GM19467 (cell line): ENCODE data around the gene EZH1.
"Not testable (repeated sequence)": the region's sequence is repeated elsewhere in the genome, so short reads cannot be mapped to it uniquely, and the experiment has no call there.

Experiments
- ATAC-seq: cut with Tn5 transposase; IDR thresholded peaks from one replicate; pipeline ENCODE4 v1.9.1; 2021; ENCODE audit warnings: mild to moderate bottlenecking, moderate library complexity; ENCODE audit not compliant: unreplicated experiment

The EZH1 gene

GRCh38 chr17:42773290-42774035 lies 28.6 kb upstream of the EZH1 start, which contains the start of gene VPS25:
TSS of gene VPS25 (plus strand) at chr17:42773449. CDS start at chr17:42773476, 27 bp downstream.
- ATAC-seq, result peak; percentile 74

- ATAC-seq, result no peak
Observed at GRCh38 chr17:42772945-42773289, 28.1 kb upstream of the EZH1 start.

GRCh38 chr17:42769964-42770363 lies 25.1 kb upstream of the EZH1 start:
- not testable (repeated sequence) for ATAC-seq

- not testable (repeated sequence) for ATAC-seq
Observed at GRCh38 chr17:42768006-42768405, 23.2 kb upstream of the EZH1 start.

- no peak for ATAC-seq
Observed at GRCh38 chr17:42767512-42767911, 22.7 kb upstream of the EZH1 start.

GRCh38 chr17:42766124-42766523 lies 21.3 kb upstream of the EZH1 start:
- ATAC-seq, result no peak

GRCh38 chr17:42761638-42762037 lies 16.8 kb upstream of the EZH1 start:
- ATAC-seq, result no peak

- ATAC-seq, result no peak
Observed at GRCh38 chr17:42760652-42761581, 16.1 kb upstream of the EZH1 start, which contains the start of gene RAMP2. TSS of gene RAMP2 (plus strand) at chr17:42761227. CDS start at chr17:42761262, 35 bp downstream.

GRCh38 chr17:42759982-42760651 lies 15.3 kb upstream of the EZH1 start:
- no peak for ATAC-seq

GRCh38 chr17:42754782-42755181 lies 9.9 kb upstream of the EZH1 start:
- no peak for ATAC-seq

GRCh38 chr17:42751628-42752027 lies 6.8 kb upstream of the EZH1 start:
- ATAC-seq, result no peak

- ATAC-seq, result no peak
Observed at GRCh38 chr17:42750739-42751344, 6.0 kb upstream of the EZH1 start.

GRCh38 chr17:42748908-42749798 lies 4.3 kb upstream of the EZH1 start:
- no peak for ATAC-seq

- ATAC-seq, result no peak
Observed at GRCh38 chr17:42748202-42748907, 3.5 kb upstream of the EZH1 start.

GRCh38 chr17:42744283-42744805 lies 496 bp downstream of the EZH1 start:
- peak; percentile 36 for ATAC-seq

- no peak for ATAC-seq
Observed at GRCh38 chr17:42743595-42744282, 1.1 kb downstream of the EZH1 start.

- not testable (repeated sequence) for ATAC-seq
Observed at GRCh38 chr17:42742916-42743315, 1.9 kb downstream of the EZH1 start.

- ATAC-seq, result no peak
Observed at GRCh38 chr17:42740699-42741098, 4.1 kb downstream of the EZH1 start.
